Naive thymus-derived CD8-positive, alpha-beta T cell (primary cell): ENCODE results near the gene OR10W1. TPM values are rescaled to one million over a fixed set of nuclear protein-coding genes. Genes with fewer than 3 reads are reported as not detected.

Source experiments
- ATAC-seq, 2 donors: fragments of 150-1000 bp; cut with Tn5 transposase in 1 of 2; sonication (Bioruptor Pico), chemical (Tn5 transposase) in 1 of 2; 1 replicate in 1 of 2; 2 replicates in 1 of 2; pipeline ENCODE4 v1.10.0; 2021; ENCODE audit warnings: mild to moderate bottlenecking in 2 of 2, moderate library complexity in 2 of 2
- POLR2A ChIA-PET: fragments of 350-600 bp; sonication (Branson Sonifier 250); formaldehyde crosslinking; loops from one replicate; lab custom pipeline; 2021; ENCODE audit warnings: antibody characterized with exemption; lab: Charles Lee
- DNase-seq, 10 donors: peaks; one replicate each; pipeline versions ENCODE4 v3.0.0 to v3.0.0-alpha.2; 2020 to 2022
- H3K27ac Mint-ChIP-seq, 10 donors: one replicate each; pipeline ENCODE4 v1.8.0; 2020 to 2022; ENCODE audit warnings: mild to moderate bottlenecking in 10 of 10, mixed read lengths in 10 of 10, moderate library complexity in 4 of 10, inconsistent platforms in 1 of 10
- H3K27me3 Mint-ChIP-seq, 5 donors: one replicate each; pipeline ENCODE4 v1.8.0; 2021 to 2022; ENCODE audit warnings: mixed read lengths in 5 of 5
- H3K36me3 Mint-ChIP-seq, 3 donors: one replicate each; pipeline ENCODE4 v1.8.0; 2020 to 2022; ENCODE audit warnings: mixed read lengths in 3 of 3, mild to moderate bottlenecking in 2 of 3, inconsistent platforms in 1 of 3
- H3K4me1 Mint-ChIP-seq, 4 donors: one replicate each; pipeline ENCODE4 v1.8.0; 2021 to 2022; ENCODE audit warnings: mixed read lengths in 4 of 4
- H3K4me3 Mint-ChIP-seq, 10 donors: one replicate each; pipeline ENCODE4 v1.8.0; 2020 to 2022; ENCODE audit warnings: mild to moderate bottlenecking in 10 of 10, mixed read lengths in 10 of 10, moderate library complexity in 6 of 10, inconsistent platforms in 1 of 10
- H3K9me3 Mint-ChIP-seq, 9 donors: one replicate each; pipeline ENCODE4 v1.8.0; 2020 to 2022; ENCODE audit warnings: mixed read lengths in 9 of 9, mild to moderate bottlenecking in 3 of 9, inconsistent platforms in 1 of 9, moderate library complexity in 1 of 9
- polyA plus RNA-seq, 3 donors: library from polyadenylated mRNA; unstranded; fragments of 300-500 nt; fragmentation: Illumina TruSeq; gene quantifications; one replicate each; pipeline ENCODE4 v1.2.3, GENCODE V29; 2021
- total RNA-seq, 8 experiments: library from RNA in 2 of 8; stranded (reverse) in 2 of 8; gene quantifications; one replicate each; pipeline ENCODE4 v1.2.3 and lab custom pipeline; 2021 to 2026

The OR10W1 gene
- total RNA-seq (not detected), polyA plus RNA-seq (under 1 TPM in 1 of 3 donors, not detected in 2; 0.11 TPM), total RNA-seq (lab: John Stamatoyannopoulos, UW) (0 reads per million in 6 experiments)

GRCh38 chr11:58268142-58268541 is at the start of gene OR10W1:
Gene OR10W1, minus strand, starts transcription at chr11:58268260. Its CDS starts 402 bp downstream, at chr11:58267858.
- Mint-ChIP-seq H3K27me3 (peaks cover 5 to 28% (median 7%) of the 10 kb centered on the region in 5 donors), H3K4me3 (no peak within 1 kb of the TSS), H3K36me3 (no peaks in the 10 kb centered on the region), H3K27ac (no peak within 1 kb of the TSS), H3K9me3 (peaks cover 0 to 9% (median 0%) of the 10 kb centered on the region in 9 donors), H3K4me1 (no peaks in the 10 kb centered on the region)
- ATAC-seq (no peak), DNase-seq (no peak)
- POLR2A ChIA-PET: no interaction called here

- Mint-ChIP-seq H3K27me3 (peaks cover 4 to 25% (median 4%) of the 10 kb centered on the region in 5 donors), H3K27ac (no peak overlapping the region), H3K4me1 (no peaks in the 10 kb centered on the region), H3K4me3 (no peak overlapping the region), H3K9me3 (peaks cover 0 to 13% (median 1%) of the 10 kb centered on the region in 9 donors), H3K36me3 (no peaks in the 10 kb centered on the region)
- DNase-seq: no peak
- ATAC-seq: no peak
- POLR2A ChIA-PET: no interaction called here
Measured at GRCh38 chr11:58316142-58316541, 48.1 kb upstream of the OR10W1 start.

- no peaks in the 10 kb centered on the region for H3K4me1 Mint-ChIP-seq
- POLR2A ChIA-PET: no interaction called here
- H3K36me3 Mint-ChIP-seq: no peaks in the 10 kb centered on the region
- H3K4me3 Mint-ChIP-seq: no peak overlapping the region
- peaks cover 0 to 6% (median 0%) of the 10 kb centered on the region in 9 donors for H3K9me3 Mint-ChIP-seq
- no peak for ATAC-seq
- H3K27me3 Mint-ChIP-seq: peaks cover 0 to 7% (median 0%) of the 10 kb centered on the region in 5 donors
- DNase-seq: no peak
- no peak overlapping the region for H3K27ac Mint-ChIP-seq
Measured at GRCh38 chr11:58301576-58301975, 33.5 kb upstream of the OR10W1 start.

- ATAC-seq (no peak), DNase-seq (no peak)
- Mint-ChIP-seq H3K27ac (no peak overlapping the region), H3K4me3 (no peak overlapping the region), H3K36me3 (peaks cover 0 to 15% (median 0%) of the 10 kb centered on the region in 3 donors), H3K4me1 (no peaks in the 10 kb centered on the region), H3K27me3 (peaks cover 6 to 16% (median 11%) of the 10 kb centered on the region in 5 donors), H3K9me3 (peaks cover 0 to 8% (median 0%) of the 10 kb centered on the region in 9 donors)
- POLR2A ChIA-PET: no interaction called here
Measured at GRCh38 chr11:58292017-58292416, 24.0 kb upstream of the OR10W1 start.

- H3K4me3 Mint-ChIP-seq: no peak overlapping the region
- DNase-seq (no peak), ATAC-seq (no peak)
- H3K4me1 Mint-ChIP-seq: peaks cover 0 to 13% (median 8%) of the 10 kb centered on the region in 4 donors
- no peak overlapping the region for H3K27ac Mint-ChIP-seq
- H3K27me3 Mint-ChIP-seq: peaks cover 6 to 16% (median 9%) of the 10 kb centered on the region in 5 donors
- peaks cover 0 to 15% (median 0%) of the 10 kb centered on the region in 3 donors for H3K36me3 Mint-ChIP-seq
- POLR2A ChIA-PET: interaction anchor here (0.6 kb wide), 1 partner anchor 8 kb away, joined by 3 read pairs; no protein-coding TSS in a partner anchor
- peaks cover 0 to 8% (median 0%) of the 10 kb centered on the region in 9 donors for H3K9me3 Mint-ChIP-seq
Measured at GRCh38 chr11:58289266-58289665, 21.2 kb upstream of the OR10W1 start.

- Mint-ChIP-seq H3K36me3 (peaks cover 0 to 16% (median 5%) of the 10 kb centered on the region in 3 donors), H3K9me3 (peaks cover 0 to 13% (median 0%) of the 10 kb centered on the region in 9 donors), H3K4me1 (peaks cover 0 to 13% (median 8%) of the 10 kb centered on the region in 4 donors), H3K4me3 (no peak overlapping the region), H3K27me3 (peaks cover 0 to 13% (median 6%) of the 10 kb centered on the region in 5 donors), H3K27ac (no peak overlapping the region)
- ATAC-seq: peak; percentile 60 to 79
- DNase-seq: peak in 2 of 10 donors; percentile 3 to 5
- POLR2A ChIA-PET: no interaction called here
Measured at GRCh38 chr11:58286249-58286648, 18.2 kb upstream of the OR10W1 start.

GRCh38 chr11:58285483-58286040 is 17.5 kb upstream of the OR10W1 start:
- Mint-ChIP-seq H3K4me3 (no peak overlapping the region), H3K27ac (peak overlapping the region in 3 of 10 donors; percentile 32 to 61 (median 34)), H3K9me3 (peaks cover 0 to 13% (median 0%) of the 10 kb centered on the region in 9 donors), H3K27me3 (peaks cover 2 to 19% (median 10%) of the 10 kb centered on the region in 5 donors), H3K36me3 (peaks cover 0 to 14% (median 5%) of the 10 kb centered on the region in 3 donors), H3K4me1 (peaks cover 0 to 13% (median 8%) of the 10 kb centered on the region in 4 donors)
- ATAC-seq: no peak
- POLR2A ChIA-PET: no interaction called here
- DNase-seq: peak in 2 of 10 donors; percentile 2 to 3

GRCh38 chr11:58276151-58276550 is 8.1 kb upstream of the OR10W1 start:
- no peak overlapping the region for H3K27ac Mint-ChIP-seq
- peaks cover 0 to 17% (median 2%) of the 10 kb centered on the region in 3 donors for H3K36me3 Mint-ChIP-seq
- DNase-seq (no peak), ATAC-seq (no peak)
- no peaks in the 10 kb centered on the region for H3K4me1 Mint-ChIP-seq
- H3K9me3 Mint-ChIP-seq: peaks cover 0 to 24% (median 5%) of the 10 kb centered on the region in 9 donors
- H3K4me3 Mint-ChIP-seq: no peak overlapping the region
- POLR2A ChIA-PET: no interaction called here
- peaks cover 7 to 25% (median 13%) of the 10 kb centered on the region in 5 donors for H3K27me3 Mint-ChIP-seq

GRCh38 chr11:58275002-58275401 is 6.9 kb upstream of the OR10W1 start:
- no peaks in the 10 kb centered on the region for H3K4me1 Mint-ChIP-seq
- H3K27ac Mint-ChIP-seq: no peak overlapping the region
- POLR2A ChIA-PET: no interaction called here
- H3K27me3 Mint-ChIP-seq: peaks cover 4 to 16% (median 5%) of the 10 kb centered on the region in 5 donors
- H3K9me3 Mint-ChIP-seq: peaks cover 0 to 17% (median 2%) of the 10 kb centered on the region in 9 donors
- no peak for DNase-seq
- peaks cover 0 to 11% (median 0%) of the 10 kb centered on the region in 3 donors for H3K36me3 Mint-ChIP-seq
- ATAC-seq: no peak
- H3K4me3 Mint-ChIP-seq: no peak overlapping the region

GRCh38 chr11:58259983-58260382 is 8.1 kb downstream of the OR10W1 start:
- Mint-ChIP-seq H3K9me3 (peaks cover under 1 to 38% (median 10%) of the 10 kb centered on the region in 9 donors), H3K36me3 (peaks cover 0 to 5% (median 0%) of the 10 kb centered on the region in 3 donors)
- ATAC-seq: no peak

GRCh38 chr11:58254936-58255335 is 13.1 kb downstream of the OR10W1 start:
- POLR2A ChIA-PET: no interaction called here
- H3K36me3 Mint-ChIP-seq: peaks cover 0 to 17% (median 6%) of the 10 kb centered on the region in 3 donors
- H3K27ac Mint-ChIP-seq: peak overlapping the region in 1 of 10 donors; percentile 51
- peaks cover 8 to 53% (median 20%) of the 10 kb centered on the region in 9 donors for H3K9me3 Mint-ChIP-seq
- ATAC-seq (no peak), DNase-seq (no peak)
- H3K4me3 Mint-ChIP-seq: no peak overlapping the region
- no peaks in the 10 kb centered on the region for H3K4me1 Mint-ChIP-seq
- peaks cover 3 to 10% (median 7%) of the 10 kb centered on the region in 5 donors for H3K27me3 Mint-ChIP-seq

More at GRCh38 chr11:58259983-58260382, 8.1 kb downstream of the OR10W1 start:
- peaks cover 3 to 11% (median 6%) of the 10 kb centered on the region in 5 donors for H3K27me3 Mint-ChIP-seq
- no peak for DNase-seq
- POLR2A ChIA-PET: no interaction called here
- H3K4me3 Mint-ChIP-seq: no peak overlapping the region
- H3K27ac Mint-ChIP-seq: no peak overlapping the region
- H3K4me1 Mint-ChIP-seq: no peaks in the 10 kb centered on the region

GRCh38 chr11:58243954-58244353 is 24.1 kb downstream of the OR10W1 start:
- DNase-seq: no peak
- peaks cover 14 to 33% (median 18%) of the 10 kb centered on the region in 5 donors for H3K27me3 Mint-ChIP-seq
- POLR2A ChIA-PET: no interaction called here
- no peaks in the 10 kb centered on the region for H3K4me1 Mint-ChIP-seq
- no peak overlapping the region for H3K4me3 Mint-ChIP-seq
- peaks cover 0 to 35% (median 15%) of the 10 kb centered on the region in 9 donors for H3K9me3 Mint-ChIP-seq
- ATAC-seq: no peak
- peaks cover 0 to 24% (median 0%) of the 10 kb centered on the region in 3 donors for H3K36me3 Mint-ChIP-seq
- peak overlapping the region in 1 of 10 donors; percentile 18 for H3K27ac Mint-ChIP-seq
